Stimulated activated CD8-positive, alpha-beta memory T cell treated with anti-CD3 and anti-CD28 coated beads, Interleukin-2, amount 100 ng/mL, for 1 hour (primary cell): Measurements from ENCODE around the gene NT5C2.
"Not testable (repeated sequence)": the region's sequence is repeated elsewhere in the genome, so short reads cannot be mapped to it uniquely, and the experiment has no call there.

Source experiments
- DNase-seq, 2 donors: peaks; one replicate each; pipeline ENCODE4 v3.0.0-alpha.2; 2020; ENCODE audit warnings: low read depth in 2 of 2

NT5C2 gene

GRCh38 chr10:103086261-103086660 lies 106.8 kb downstream of the NT5C2 start:
- no peak for DNase-seq

- DNase-seq: no peak
These were observed 109.1 kb downstream of the NT5C2 start for GRCh38 chr10:103083977-103084320.

- no peak for DNase-seq
These were observed 109.7 kb downstream of the NT5C2 start for GRCh38 chr10:103083266-103083976.

- no peak for DNase-seq
These were observed 110.4 kb downstream of the NT5C2 start for GRCh38 chr10:103082683-103083082.

GRCh38 chr10:103080891-103081581 lies 112.0 kb downstream of the NT5C2 start:
- DNase-seq: no peak

GRCh38 chr10:103079946-103080345 lies 113.1 kb downstream of the NT5C2 start:
- no peak for DNase-seq

- DNase-seq: no peak
These were observed 114.0 kb downstream of the NT5C2 start for GRCh38 chr10:103079100-103079499.

- no peak for DNase-seq
These were observed 114.4 kb downstream of the NT5C2 start for GRCh38 chr10:103078676-103079075.

GRCh38 chr10:103078309-103078615 lies 114.8 kb downstream of the NT5C2 start:
- no peak for DNase-seq

- DNase-seq: no peak
These were observed 115.4 kb downstream of the NT5C2 start for GRCh38 chr10:103077491-103078308.

- DNase-seq: no peak
These were observed 116.1 kb downstream of the NT5C2 start for GRCh38 chr10:103077020-103077419.

- DNase-seq: no peak
These were observed 120.2 kb downstream of the NT5C2 start for GRCh38 chr10:103072891-103073290.

- DNase-seq: no peak
These were observed 120.8 kb downstream of the NT5C2 start for GRCh38 chr10:103072276-103072675.

GRCh38 chr10:103069453-103070331 lies 123.4 kb downstream of the NT5C2 start:
- DNase-seq: peak; percentile 38 to 47

- DNase-seq: no peak
These were observed 125.1 kb downstream of the NT5C2 start for GRCh38 chr10:103067956-103068355.

GRCh38 chr10:103067484-103067883 lies 125.6 kb downstream of the NT5C2 start:
- DNase-seq: no peak

GRCh38 chr10:103067099-103067477 lies 126.0 kb downstream of the NT5C2 start:
- DNase-seq: not testable (repeated sequence)

- no peak for DNase-seq
These were observed 126.7 kb downstream of the NT5C2 start for GRCh38 chr10:103066141-103067098.

- DNase-seq: no peak
These were observed 128.1 kb downstream of the NT5C2 start for GRCh38 chr10:103064956-103065355.

GRCh38 chr10:103062854-103063590 lies 130.1 kb downstream of the NT5C2 start:
- no peak for DNase-seq
